Ammon's horn (tissue), 1 donor: Measurements from ENCODE around the gene SEC24A.
"Not testable (repeated sequence)": the region's sequence is repeated elsewhere in the genome, so short reads cannot be mapped to it uniquely, and the experiment has no call there.

Experiments
- DNase-seq: peaks from one replicate; pipeline ENCODE4 v3.0.0-alpha.2; 2016; ENCODE audit warnings: low spot score

SEC24A gene

GRCh38 chr5:134648425-134649162 lies at the start of gene SEC24A:
Gene SEC24A (plus strand): TSS chr5:134648785. CDS start chr5:134649077, 292 bp downstream.
- DNase-seq, result peak; percentile 88

GRCh38 chr5:134599820-134600219 lies 48.8 kb upstream of the SEC24A start:
- not testable (repeated sequence) for DNase-seq

GRCh38 chr5:134600600-134600999 lies 48.0 kb upstream of the SEC24A start:
- peak; percentile 19 for DNase-seq

- DNase-seq, result no peak
Measured at GRCh38 chr5:134603059-134603458, 45.5 kb upstream of the SEC24A start.

- no peak for DNase-seq
Measured at GRCh38 chr5:134604908-134605307, 43.7 kb upstream of the SEC24A start.

GRCh38 chr5:134606726-134607125 lies 41.9 kb upstream of the SEC24A start:
- DNase-seq, result no peak

- DNase-seq, result no peak
Measured at GRCh38 chr5:134608555-134608954, 40.0 kb upstream of the SEC24A start.

GRCh38 chr5:134609232-134609851 lies 39.2 kb upstream of the SEC24A start:
- DNase-seq, result no peak

- no peak for DNase-seq
Measured at GRCh38 chr5:134610725-134611124, 37.9 kb upstream of the SEC24A start.

- no peak for DNase-seq
Measured at GRCh38 chr5:134611515-134611914, 37.1 kb upstream of the SEC24A start.

- DNase-seq, result no peak
Measured at GRCh38 chr5:134614450-134615085, 34.0 kb upstream of the SEC24A start.

GRCh38 chr5:134620634-134621033 lies 28.0 kb upstream of the SEC24A start:
- DNase-seq, result no peak

- no peak for DNase-seq
Measured at GRCh38 chr5:134625559-134625958, 23.0 kb upstream of the SEC24A start.

- DNase-seq, result no peak
Measured at GRCh38 chr5:134626369-134627014, 22.1 kb upstream of the SEC24A start.

- DNase-seq, result no peak
Measured at GRCh38 chr5:134634227-134634626, 14.4 kb upstream of the SEC24A start.

GRCh38 chr5:134635366-134635765 lies 13.2 kb upstream of the SEC24A start:
- not testable (repeated sequence) for DNase-seq

- no peak for DNase-seq
Measured at GRCh38 chr5:134637116-134637721, 11.4 kb upstream of the SEC24A start.

GRCh38 chr5:134638760-134639201 lies 9.8 kb upstream of the SEC24A start:
- DNase-seq, result no peak

- DNase-seq, result no peak
Measured at GRCh38 chr5:134642931-134643530, 5.6 kb upstream of the SEC24A start.

GRCh38 chr5:134647750-134648424 lies 698 bp upstream of the SEC24A start:
- DNase-seq, result no peak

- no peak for DNase-seq
Measured at GRCh38 chr5:134649163-134649835, 714 bp downstream of the SEC24A start.
